ENCODE data around the gene RPL29.
"Not testable (repeated sequence)": the region's sequence is repeated elsewhere in the genome, so short reads cannot be mapped to it uniquely, and the experiment has no call there.

RPL29 gene

GRCh38 chr3:51995346-51996163, at the start of gene RPL29:
Gene RPL29 (minus strand): TSS chr3:51995895. CDS start chr3:51995461, 434 bp downstream.
- H3K4me3 Mint-ChIP-seq, result peak within 1 kb of the TSS; percentile 99
- peaks cover 9% of the 10 kb centered on the region for H3K27me3 Mint-ChIP-seq
- peak within 1 kb of the TSS; percentile 92 for H3K27ac Mint-ChIP-seq
- peaks cover 24% of the 10 kb centered on the region for H3K4me1 Mint-ChIP-seq (ENCODE audit: low read depth)
- H3K36me3 Mint-ChIP-seq (ENCODE audit: low read depth), result peaks cover 54% of the 10 kb centered on the region
- H3K9me3 Mint-ChIP-seq, result no peaks in the 10 kb centered on the region
- intact Hi-C loops (cut with micrococcal nuclease), result loop anchor here (1.0 kb wide), 1 partner anchor 53 kb away; the partner anchor contains the start of gene PARP3

GRCh38 chr3:52044869-52045619, 49.3 kb upstream of the RPL29 start:
- peaks cover 14% of the 10 kb centered on the region for H3K4me1 Mint-ChIP-seq (ENCODE audit: low read depth)
- H3K36me3 Mint-ChIP-seq (ENCODE audit: low read depth), result peaks cover 23% of the 10 kb centered on the region
- intact Hi-C loops (cut with micrococcal nuclease), result no loop called here
- no peaks in the 10 kb centered on the region for H3K9me3 Mint-ChIP-seq
- peak overlapping the region; percentile 5 for H3K27ac Mint-ChIP-seq
- H3K4me3 Mint-ChIP-seq, result no peak overlapping the region
- H3K27me3 Mint-ChIP-seq, result peaks cover 8% of the 10 kb centered on the region

GRCh38 chr3:52043750-52044149, 48.1 kb upstream of the RPL29 start:
- H3K27ac Mint-ChIP-seq, result peak overlapping the region; percentile 5
- H3K4me3 Mint-ChIP-seq, result no peak overlapping the region
- H3K4me1 Mint-ChIP-seq (ENCODE audit: low read depth), result peaks cover 7% of the 10 kb centered on the region
- no peaks in the 10 kb centered on the region for H3K9me3 Mint-ChIP-seq
- peaks cover 11% of the 10 kb centered on the region for H3K36me3 Mint-ChIP-seq (ENCODE audit: low read depth)
- intact Hi-C loops (cut with micrococcal nuclease), result no loop called here
- H3K27me3 Mint-ChIP-seq, result peaks cover 8% of the 10 kb centered on the region

GRCh38 chr3:52043039-52043438, 47.3 kb upstream of the RPL29 start:
- H3K36me3 Mint-ChIP-seq (ENCODE audit: low read depth); H3K9me3 Mint-ChIP-seq; intact Hi-C loops (cut with micrococcal nuclease); H3K4me3 Mint-ChIP-seq; H3K27me3 Mint-ChIP-seq; H3K4me1 Mint-ChIP-seq (ENCODE audit: low read depth): not testable (repeated sequence)
- peak overlapping the region; percentile 13 for H3K27ac Mint-ChIP-seq

GRCh38 chr3:52041118-52041731, 45.5 kb upstream of the RPL29 start:
- no peaks in the 10 kb centered on the region for H3K9me3 Mint-ChIP-seq
- no peak overlapping the region for H3K4me3 Mint-ChIP-seq
- no peaks in the 10 kb centered on the region for H3K36me3 Mint-ChIP-seq (ENCODE audit: low read depth)
- peak overlapping the region; percentile 6 for H3K27ac Mint-ChIP-seq
- H3K4me1 Mint-ChIP-seq (ENCODE audit: low read depth), result no peaks in the 10 kb centered on the region
- peaks cover 8% of the 10 kb centered on the region for H3K27me3 Mint-ChIP-seq
- intact Hi-C loops (cut with micrococcal nuclease), result no loop called here

GRCh38 chr3:52040600-52040999, 44.9 kb upstream of the RPL29 start:
- no peak overlapping the region for H3K4me3 Mint-ChIP-seq
- H3K4me1 Mint-ChIP-seq (ENCODE audit: low read depth), result no peaks in the 10 kb centered on the region
- no peaks in the 10 kb centered on the region for H3K9me3 Mint-ChIP-seq
- H3K27me3 Mint-ChIP-seq, result peaks cover 10% of the 10 kb centered on the region
- H3K36me3 Mint-ChIP-seq (ENCODE audit: low read depth), result no peaks in the 10 kb centered on the region
- intact Hi-C loops (cut with micrococcal nuclease), result no loop called here
- no peak overlapping the region for H3K27ac Mint-ChIP-seq

GRCh38 chr3:52039846-52040245, 44.2 kb upstream of the RPL29 start:
- H3K27ac Mint-ChIP-seq, result no peak overlapping the region

GRCh38 chr3:52039426-52039825, 43.7 kb upstream of the RPL29 start:
- Mint-ChIP-seq H3K27me3 (peaks cover 10% of the 10 kb centered on the region), H3K27ac (no peak overlapping the region)
- intact Hi-C loops (cut with micrococcal nuclease), result no loop called here

More at GRCh38 chr3:52039846-52040245, 44.2 kb upstream of the RPL29 start:
- Mint-ChIP-seq H3K36me3 (ENCODE audit: low read depth) (no peaks in the 10 kb centered on the region), H3K4me3 (no peak overlapping the region), H3K27me3 (peaks cover 10% of the 10 kb centered on the region), H3K9me3 (no peaks in the 10 kb centered on the region), H3K4me1 (ENCODE audit: low read depth) (no peaks in the 10 kb centered on the region)
- intact Hi-C loops (cut with micrococcal nuclease), result no loop called here

GRCh38 chr3:52038227-52038626, 42.5 kb upstream of the RPL29 start:
- intact Hi-C loops (cut with micrococcal nuclease), result no loop called here
- H3K36me3 Mint-ChIP-seq (ENCODE audit: low read depth), result no peaks in the 10 kb centered on the region
- peaks cover 10% of the 10 kb centered on the region for H3K27me3 Mint-ChIP-seq
- no peaks in the 10 kb centered on the region for H3K9me3 Mint-ChIP-seq
- no peaks in the 10 kb centered on the region for H3K4me1 Mint-ChIP-seq (ENCODE audit: low read depth)
- no peak overlapping the region for H3K4me3 Mint-ChIP-seq
- no peak overlapping the region for H3K27ac Mint-ChIP-seq

More at GRCh38 chr3:52039426-52039825, 43.7 kb upstream of the RPL29 start:
- H3K4me3 Mint-ChIP-seq, result no peak overlapping the region
- no peaks in the 10 kb centered on the region for H3K36me3 Mint-ChIP-seq (ENCODE audit: low read depth)
- H3K9me3 Mint-ChIP-seq, result no peaks in the 10 kb centered on the region
- no peaks in the 10 kb centered on the region for H3K4me1 Mint-ChIP-seq (ENCODE audit: low read depth)

GRCh38 chr3:52037291-52037690, 41.6 kb upstream of the RPL29 start:
- no peak overlapping the region for H3K4me3 Mint-ChIP-seq
- H3K36me3 Mint-ChIP-seq (ENCODE audit: low read depth), result no peaks in the 10 kb centered on the region
- intact Hi-C loops (cut with micrococcal nuclease), result no loop called here
- H3K9me3 Mint-ChIP-seq, result no peaks in the 10 kb centered on the region
- no peak overlapping the region for H3K27ac Mint-ChIP-seq
- H3K4me1 Mint-ChIP-seq (ENCODE audit: low read depth), result peaks cover 4% of the 10 kb centered on the region
- H3K27me3 Mint-ChIP-seq, result peaks cover 10% of the 10 kb centered on the region

GRCh38 chr3:52036829-52037228, 41.1 kb upstream of the RPL29 start:
- Mint-ChIP-seq H3K9me3 (no peaks in the 10 kb centered on the region), H3K4me3 (no peak overlapping the region), H3K4me1 (ENCODE audit: low read depth) (peaks cover 7% of the 10 kb centered on the region), H3K36me3 (ENCODE audit: low read depth) (no peaks in the 10 kb centered on the region), H3K27ac (no peak overlapping the region), H3K27me3 (peaks cover 7% of the 10 kb centered on the region)
- intact Hi-C loops (cut with micrococcal nuclease), result no loop called here

GRCh38 chr3:52036222-52036694, 40.6 kb upstream of the RPL29 start:
- Mint-ChIP-seq H3K4me3 (no peak overlapping the region), H3K27me3 (peaks cover 5% of the 10 kb centered on the region), H3K27ac (no peak overlapping the region), H3K4me1 (ENCODE audit: low read depth) (peaks cover 7% of the 10 kb centered on the region), H3K9me3 (no peaks in the 10 kb centered on the region), H3K36me3 (ENCODE audit: low read depth) (no peaks in the 10 kb centered on the region)
- intact Hi-C loops (cut with micrococcal nuclease), result no loop called here

- no peak overlapping the region for H3K4me3 Mint-ChIP-seq
- H3K4me1 Mint-ChIP-seq (ENCODE audit: low read depth), result peaks cover 7% of the 10 kb centered on the region
- H3K27ac Mint-ChIP-seq, result no peak overlapping the region
- peaks cover 2% of the 10 kb centered on the region for H3K27me3 Mint-ChIP-seq
- no peaks in the 10 kb centered on the region for H3K36me3 Mint-ChIP-seq (ENCODE audit: low read depth)
- intact Hi-C loops (cut with micrococcal nuclease), result no loop called here
- no peaks in the 10 kb centered on the region for H3K9me3 Mint-ChIP-seq
Observed at GRCh38 chr3:52034651-52035050, 39.0 kb upstream of the RPL29 start.

- H3K4me3 Mint-ChIP-seq, result no peak overlapping the region
- H3K27me3 Mint-ChIP-seq, result peaks cover 2% of the 10 kb centered on the region
- H3K9me3 Mint-ChIP-seq, result no peaks in the 10 kb centered on the region
- peaks cover 7% of the 10 kb centered on the region for H3K4me1 Mint-ChIP-seq (ENCODE audit: low read depth)
- no peaks in the 10 kb centered on the region for H3K36me3 Mint-ChIP-seq (ENCODE audit: low read depth)
- no peak overlapping the region for H3K27ac Mint-ChIP-seq
- intact Hi-C loops (cut with micrococcal nuclease), result no loop called here
Observed at GRCh38 chr3:52034212-52034611, 38.5 kb upstream of the RPL29 start.

Measured in dendritic cell treated with granulocyte-macrophage colony-stimulating factor and Interleukin-4, amounts not matched to agents 40 ng/mL and 50 ng/mL, for 4 days (primary cell).